Effector memory CD8-positive, alpha-beta T cell (primary cell): Measurements from ENCODE around the gene DACH2.
"Not testable (repeated sequence)": the region's sequence is repeated elsewhere in the genome, so short reads cannot be mapped to it uniquely, and the experiment has no call there.

Experiments used
- ATAC-seq: fragments of 150-1000 bp; cut with Tn5 transposase; replicated peaks from 2 replicates; pipeline ENCODE4 v1.10.0; 2021; ENCODE audit warnings: mild to moderate bottlenecking, moderate library complexity
- DNase-seq, 3 experiments: peaks; one replicate each; pipeline ENCODE4 v3.0.0; 2021
- H3K27ac Mint-ChIP-seq, 2 donors: one replicate each; pipeline ENCODE4 v1.8.0; 2022; ENCODE audit warnings: mild to moderate bottlenecking in 2 of 2, mixed read lengths in 2 of 2, moderate library complexity in 2 of 2
- H3K27me3 Mint-ChIP-seq, 2 donors: one replicate each; pipeline ENCODE4 v1.8.0; 2022; ENCODE audit warnings: mixed read lengths in 2 of 2
- H3K36me3 Mint-ChIP-seq: one replicate; pipeline ENCODE4 v1.8.0; 2022; ENCODE audit warnings: mild to moderate bottlenecking, moderate library complexity, mixed read lengths; ENCODE audit not compliant: insufficient read depth
- H3K4me1 Mint-ChIP-seq, 2 donors: one replicate each; pipeline ENCODE4 v1.8.0; 2022; ENCODE audit warnings: low read depth in 2 of 2, mixed read lengths in 2 of 2
- H3K4me3 Mint-ChIP-seq, 2 donors: one replicate each; pipeline ENCODE4 v1.8.0; 2022; ENCODE audit warnings: mild to moderate bottlenecking in 2 of 2, mixed read lengths in 2 of 2, moderate library complexity in 2 of 2
- H3K9me3 Mint-ChIP-seq, 2 donors: one replicate each; pipeline ENCODE4 v1.8.0; 2022; ENCODE audit warnings: mixed read lengths in 2 of 2

The DACH2 gene

GRCh38 chrX:86181325-86181724 is 33.1 kb downstream of the DACH2 start:
- H3K27ac Mint-ChIP-seq, H3K9me3 Mint-ChIP-seq, H3K4me3 Mint-ChIP-seq, H3K36me3 Mint-ChIP-seq, H3K27me3 Mint-ChIP-seq, ATAC-seq, DNase-seq, H3K4me1 Mint-ChIP-seq: not testable (repeated sequence)

DNA sequence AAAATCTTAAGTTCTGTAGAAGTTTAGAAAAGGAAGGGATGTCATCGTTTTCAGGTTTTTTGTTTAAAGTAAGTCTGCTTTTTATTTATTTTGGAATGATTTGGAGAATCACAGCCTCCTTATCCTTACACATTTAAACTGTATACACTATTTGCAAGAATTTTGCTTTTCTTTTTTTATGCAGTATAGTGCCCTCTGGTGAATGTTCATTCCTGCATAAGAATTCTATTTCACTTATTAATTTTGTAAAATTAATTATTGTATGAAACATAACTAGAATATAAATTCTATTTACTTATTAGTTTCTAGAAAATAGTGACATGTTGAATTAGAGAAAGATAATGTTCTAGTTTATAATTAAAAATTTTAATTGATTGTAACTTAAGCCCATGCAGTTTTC is 44.6 kb downstream of the DACH2 start:
- DNase-seq, result no peak
- no peak overlapping the region for H3K27ac Mint-ChIP-seq
- no peak overlapping the region for H3K4me3 Mint-ChIP-seq
- no peaks in the 10 kb centered on the region for H3K36me3 Mint-ChIP-seq
- H3K27me3 Mint-ChIP-seq, result no peaks in the 10 kb centered on the region
- peaks cover 0 to 8% of the 10 kb centered on the region in 2 donors for H3K9me3 Mint-ChIP-seq
- no peaks in the 10 kb centered on the region for H3K4me1 Mint-ChIP-seq
- no peak for ATAC-seq

DNA sequence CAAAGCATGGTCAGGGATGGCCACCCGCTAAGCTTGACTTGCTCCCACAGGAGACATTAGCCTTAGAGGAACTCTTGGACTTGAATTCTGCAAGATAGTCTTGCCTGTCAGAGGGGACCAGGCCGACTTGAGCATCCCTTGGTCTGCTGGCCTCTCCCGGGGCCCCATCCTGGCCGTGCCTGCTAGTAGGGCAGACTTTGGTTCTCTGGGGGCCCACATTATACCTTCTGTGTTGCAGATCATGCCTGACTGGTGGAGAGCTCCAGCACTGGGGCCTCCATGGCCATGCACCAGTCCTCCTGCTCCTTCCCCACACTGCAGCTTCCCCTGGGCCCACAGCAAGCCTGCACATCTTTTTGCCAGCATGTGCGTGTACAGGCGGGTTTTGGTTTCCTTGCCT is 46.5 kb downstream of the DACH2 start:
- H3K9me3 Mint-ChIP-seq, result peaks cover 0 to 14% of the 10 kb centered on the region in 2 donors
- no peaks in the 10 kb centered on the region for H3K36me3 Mint-ChIP-seq
- ATAC-seq, result no peak
- H3K4me3 Mint-ChIP-seq, result no peak overlapping the region
- no peaks in the 10 kb centered on the region for H3K27me3 Mint-ChIP-seq
- no peak overlapping the region for H3K27ac Mint-ChIP-seq
- DNase-seq, result no peak
- no peaks in the 10 kb centered on the region for H3K4me1 Mint-ChIP-seq

DNA sequence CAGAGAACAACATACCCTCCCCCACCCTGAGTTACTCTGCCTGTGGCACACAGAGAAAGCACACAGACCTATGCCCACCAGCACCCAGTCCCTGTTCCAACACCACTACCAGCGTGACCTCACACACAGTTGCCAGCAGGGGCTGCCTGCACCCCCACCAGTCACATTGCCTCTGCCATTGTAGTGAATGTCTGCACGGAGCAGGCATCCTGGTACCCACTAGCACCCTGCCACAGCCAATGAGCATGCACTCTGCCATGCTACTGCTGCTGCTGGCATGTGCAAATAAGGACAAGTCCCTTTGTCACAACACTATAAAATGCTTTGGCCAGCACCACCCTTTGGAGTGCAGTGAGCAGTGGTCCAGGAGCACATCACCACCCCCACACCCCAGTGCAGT is 47.1 kb downstream of the DACH2 start:
- Mint-ChIP-seq H3K9me3 (peaks cover 0 to 14% of the 10 kb centered on the region in 2 donors), H3K27ac (no peak overlapping the region), H3K36me3 (no peaks in the 10 kb centered on the region), H3K4me3 (no peak overlapping the region), H3K27me3 (no peaks in the 10 kb centered on the region), H3K4me1 (no peaks in the 10 kb centered on the region)
- DNase-seq (no peak), ATAC-seq (no peak)

DNA sequence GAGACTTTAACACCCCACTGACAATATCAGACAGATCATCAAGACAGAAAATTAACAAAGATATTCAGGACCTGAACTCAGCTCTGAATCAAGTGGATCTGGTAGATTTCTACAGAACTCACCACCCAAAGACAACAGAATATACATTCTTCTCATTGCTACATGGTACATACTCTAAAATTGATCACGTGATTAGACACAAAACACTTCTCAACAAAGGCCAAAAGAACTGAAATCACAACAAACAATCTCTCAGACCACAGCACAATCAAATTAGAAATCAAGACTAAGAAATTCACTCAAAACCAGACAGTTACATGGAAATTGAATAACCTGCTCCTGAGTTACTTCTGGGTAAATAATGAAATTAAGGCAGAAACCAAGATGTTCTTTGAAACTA is 49.6 kb downstream of the DACH2 start:
- H3K4me3 Mint-ChIP-seq, result no peak overlapping the region
- H3K36me3 Mint-ChIP-seq, result no peaks in the 10 kb centered on the region
- H3K27me3 Mint-ChIP-seq, result no peaks in the 10 kb centered on the region
- ATAC-seq, result no peak
- H3K9me3 Mint-ChIP-seq, result peaks cover 0 to 14% of the 10 kb centered on the region in 2 donors
- H3K4me1 Mint-ChIP-seq, result no peaks in the 10 kb centered on the region
- DNase-seq, result no peak
- no peak overlapping the region for H3K27ac Mint-ChIP-seq

DNA sequence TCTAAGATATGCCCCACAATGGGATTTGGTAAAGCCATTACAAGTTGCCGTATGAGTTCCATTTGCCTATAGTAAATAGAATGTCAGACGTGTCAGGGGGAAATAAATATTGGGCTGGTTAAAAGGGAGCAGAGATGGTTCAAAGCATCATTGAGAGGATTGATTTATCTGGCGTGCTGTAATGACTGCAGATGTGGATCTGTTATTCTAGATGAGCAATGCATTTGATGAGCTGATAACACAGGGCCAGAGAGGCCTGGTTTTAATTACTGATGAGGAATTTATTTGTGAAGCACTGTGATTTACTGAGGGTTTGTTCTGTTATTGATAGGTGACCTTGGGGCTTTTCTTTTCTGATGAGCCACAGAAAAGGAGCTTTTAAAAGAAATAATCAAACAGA is 62.5 kb downstream of the DACH2 start:
- DNase-seq, result no peak
- no peaks in the 10 kb centered on the region for H3K4me1 Mint-ChIP-seq
- H3K36me3 Mint-ChIP-seq, result no peaks in the 10 kb centered on the region
- H3K27me3 Mint-ChIP-seq, result no peaks in the 10 kb centered on the region
- no peak overlapping the region for H3K4me3 Mint-ChIP-seq
- no peak overlapping the region for H3K27ac Mint-ChIP-seq
- no peaks in the 10 kb centered on the region for H3K9me3 Mint-ChIP-seq
- no peak for ATAC-seq

- ATAC-seq (no peak), DNase-seq (no peak)
- H3K9me3 Mint-ChIP-seq, result no peaks in the 10 kb centered on the region
- no peaks in the 10 kb centered on the region for H3K4me1 Mint-ChIP-seq
- H3K36me3 Mint-ChIP-seq, result no peaks in the 10 kb centered on the region
- no peak overlapping the region for H3K27ac Mint-ChIP-seq
- H3K4me3 Mint-ChIP-seq, result no peak overlapping the region
- no peaks in the 10 kb centered on the region for H3K27me3 Mint-ChIP-seq
Measured at GRCh38 chrX:86215260-86215659, 67.0 kb downstream of the DACH2 start.

GRCh38 chrX:86237482-86237881 is 89.2 kb downstream of the DACH2 start:
- no peaks in the 10 kb centered on the region for H3K4me1 Mint-ChIP-seq
- peaks cover 3 to 12% of the 10 kb centered on the region in 2 donors for H3K9me3 Mint-ChIP-seq
- H3K27me3 Mint-ChIP-seq, result no peaks in the 10 kb centered on the region
- DNase-seq (no peak), ATAC-seq (no peak)
- H3K27ac Mint-ChIP-seq, result no peak overlapping the region
- no peak overlapping the region for H3K4me3 Mint-ChIP-seq
- no peaks in the 10 kb centered on the region for H3K36me3 Mint-ChIP-seq

DNA sequence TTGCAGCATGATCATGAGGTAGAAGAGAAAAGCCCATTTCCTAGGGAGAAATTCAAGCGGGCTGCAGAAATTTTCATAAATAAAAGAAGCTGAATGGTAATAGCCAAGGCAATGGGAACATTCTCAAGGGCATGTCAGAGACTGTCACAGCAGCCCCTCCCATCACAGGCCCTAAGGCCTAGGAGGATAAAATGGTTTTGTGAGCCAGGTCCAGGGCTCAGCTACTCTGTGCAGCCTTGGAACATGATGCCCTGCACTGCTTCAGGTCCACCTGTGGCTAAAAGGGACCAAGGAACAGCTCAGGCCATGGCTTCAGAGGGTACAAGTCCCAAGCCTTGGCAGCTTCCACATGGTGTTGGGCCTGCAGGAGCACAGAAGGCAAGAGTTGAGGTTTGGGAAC is 93.3 kb downstream of the DACH2 start:
- ATAC-seq, result no peak
- no peak overlapping the region for H3K27ac Mint-ChIP-seq
- DNase-seq, result no peak
- H3K27me3 Mint-ChIP-seq, result no peaks in the 10 kb centered on the region
- H3K36me3 Mint-ChIP-seq, result no peaks in the 10 kb centered on the region
- H3K4me3 Mint-ChIP-seq, result no peak overlapping the region
- H3K9me3 Mint-ChIP-seq, result peaks cover 0 to 7% of the 10 kb centered on the region in 2 donors
- H3K4me1 Mint-ChIP-seq, result no peaks in the 10 kb centered on the region

DNA sequence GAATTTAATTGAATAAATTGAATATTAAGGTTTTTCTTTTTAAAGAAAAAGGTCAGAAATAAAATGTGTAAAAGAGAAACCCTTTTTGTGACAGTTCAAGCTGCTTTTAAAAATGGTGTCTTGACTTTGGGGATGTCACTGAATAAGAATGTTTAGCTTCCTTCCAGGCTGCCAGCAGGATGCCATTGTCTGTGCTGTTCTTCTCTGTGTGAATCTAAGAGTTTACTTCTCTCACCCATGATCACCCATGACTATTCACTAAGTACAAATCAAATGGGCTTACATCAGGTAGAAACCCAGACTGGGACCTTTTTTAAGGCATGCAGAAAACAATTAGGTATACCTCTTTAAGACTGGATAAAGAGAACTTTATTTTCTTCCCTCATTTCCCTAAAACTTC is 115.3 kb downstream of the DACH2 start:
- DNase-seq (no peak), ATAC-seq (no peak)
- Mint-ChIP-seq H3K9me3 (no peaks in the 10 kb centered on the region), H3K27ac (no peak overlapping the region), H3K27me3 (no peaks in the 10 kb centered on the region), H3K4me3 (no peak overlapping the region), H3K4me1 (no peaks in the 10 kb centered on the region), H3K36me3 (no peaks in the 10 kb centered on the region)

DNA sequence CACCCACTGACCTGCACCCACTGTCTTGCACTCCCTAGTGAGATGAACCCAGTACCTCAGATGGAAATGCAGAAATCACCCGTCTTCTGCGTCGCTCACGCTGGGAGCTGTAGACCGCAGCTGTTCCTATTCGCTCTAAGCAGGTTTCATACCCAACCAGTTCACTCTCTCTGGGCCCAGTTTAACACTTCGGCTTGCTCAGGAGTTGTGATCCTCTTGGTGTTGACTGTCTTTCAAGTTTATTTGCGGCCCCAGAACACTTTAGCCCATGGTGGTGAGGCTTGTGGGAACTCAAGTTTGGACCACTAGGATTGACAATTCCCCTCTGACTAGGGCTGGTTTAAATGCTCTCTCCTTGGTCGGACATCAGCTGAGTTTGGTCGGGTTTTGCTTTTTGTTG is 147.0 kb downstream of the DACH2 start:
- Mint-ChIP-seq H3K36me3 (no peaks in the 10 kb centered on the region), H3K4me3 (no peak overlapping the region), H3K27me3 (no peaks in the 10 kb centered on the region), H3K9me3 (peaks cover 0 to 1% of the 10 kb centered on the region in 2 donors), H3K27ac (no peak overlapping the region), H3K4me1 (no peaks in the 10 kb centered on the region)
- ATAC-seq, result no peak
- DNase-seq, result no peak

GRCh38 chrX:86322913-86323312 is 174.7 kb downstream of the DACH2 start:
- no peaks in the 10 kb centered on the region for H3K36me3 Mint-ChIP-seq
- H3K4me3 Mint-ChIP-seq, result no peak overlapping the region
- no peak overlapping the region for H3K27ac Mint-ChIP-seq
- peaks cover 0 to 7% of the 10 kb centered on the region in 2 donors for H3K9me3 Mint-ChIP-seq
- no peaks in the 10 kb centered on the region for H3K4me1 Mint-ChIP-seq
- no peaks in the 10 kb centered on the region for H3K27me3 Mint-ChIP-seq
- no peak for DNase-seq
- ATAC-seq, result no peak

GRCh38 chrX:86329174-86329573 is 180.9 kb downstream of the DACH2 start:
- no peak for ATAC-seq

GRCh38 chrX:86348669-86349068 is 200.4 kb downstream of the DACH2 start:
- Mint-ChIP-seq H3K27ac (no peak overlapping the region), H3K9me3 (no peaks in the 10 kb centered on the region), H3K36me3 (no peaks in the 10 kb centered on the region), H3K27me3 (no peaks in the 10 kb centered on the region), H3K4me3 (no peak overlapping the region), H3K4me1 (no peaks in the 10 kb centered on the region)
- no peak for ATAC-seq
- no peak for DNase-seq

More at GRCh38 chrX:86329174-86329573, 180.9 kb downstream of the DACH2 start:
- Mint-ChIP-seq H3K4me3 (no peak overlapping the region), H3K27ac (no peak overlapping the region), H3K4me1 (no peaks in the 10 kb centered on the region), H3K9me3 (peaks cover 0 to 2% of the 10 kb centered on the region in 2 donors), H3K27me3 (no peaks in the 10 kb centered on the region), H3K36me3 (no peaks in the 10 kb centered on the region)
- DNase-seq, result no peak

DNA sequence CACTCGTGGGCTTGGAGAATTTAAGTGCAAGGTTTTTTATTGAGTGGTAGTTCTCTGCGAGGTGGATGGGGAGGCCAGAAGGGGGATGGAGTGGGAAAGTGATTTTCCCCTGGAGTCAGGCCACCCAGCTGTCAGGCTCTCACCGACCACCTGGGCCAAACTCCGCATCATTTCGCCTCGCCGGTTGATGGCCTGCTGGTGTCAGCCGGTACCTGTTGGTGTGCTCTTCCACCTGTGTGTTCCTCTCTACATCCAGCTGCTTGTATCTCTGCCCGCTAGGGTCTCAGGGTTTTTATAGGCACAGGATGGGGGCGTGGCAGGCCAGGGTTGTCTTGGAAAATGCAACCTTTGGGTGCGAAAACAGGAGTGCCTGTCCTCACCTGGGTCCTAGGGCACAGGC is 200.9 kb downstream of the DACH2 start:
- no peaks in the 10 kb centered on the region for H3K9me3 Mint-ChIP-seq
- no peaks in the 10 kb centered on the region for H3K27me3 Mint-ChIP-seq
- H3K36me3 Mint-ChIP-seq, result no peaks in the 10 kb centered on the region
- no peak for DNase-seq
- no peak for ATAC-seq
- H3K27ac Mint-ChIP-seq, result no peak overlapping the region
- no peaks in the 10 kb centered on the region for H3K4me1 Mint-ChIP-seq
- no peak overlapping the region for H3K4me3 Mint-ChIP-seq
